ENCODE measurements around the gene PLEKHG4.

PLEKHG4 gene

GRCh38 chr16:67247192-67248072, 31.9 kb upstream of the PLEKHG4 start, which contains the start of gene FHOD1:
Gene FHOD1 (minus strand): TSS chr16:67247481. CDS start chr16:67247410, 71 bp downstream.
- no peak for TF ChIP-seq ZNF274 (IDR thresholded peaks at IDR 0.05; ENCODE audit: low read depth, low read length)
- TF ChIP-seq YY1 (IDR thresholded peaks at IDR 0.05; ENCODE audit: insufficient read depth, insufficient read length): no peak
- no peak for TF ChIP-seq SUZ12 (IDR thresholded peaks at IDR 0.05; ENCODE audit: extremely low read depth, insufficient read depth, insufficient read length)
- H3K36me3 ChIP-seq (ENCODE audit: insufficient read depth, insufficient read length, low read length): peaks cover under 1% of the 10 kb centered on the region

GRCh38 chr16:67248073-67248400, 31.3 kb upstream of the PLEKHG4 start:
- Histone ChIP-seq H3K9ac (ENCODE audit: insufficient read length, low read depth) (peak overlapping the region; percentile 82), H3K4me1 (ENCODE audit: insufficient read depth, insufficient read length) (peaks cover 35% of the 10 kb centered on the region), H3K27me3 (ENCODE audit: insufficient read depth, insufficient read length) (peaks cover 36% of the 10 kb centered on the region), H3K36me3 (ENCODE audit: insufficient read depth, insufficient read length, low read length) (peaks cover 3% of the 10 kb centered on the region), H3K4me3 (ENCODE audit: insufficient read length, low read depth) (peak overlapping the region; percentile 68), H3K9me3 (ENCODE audit: insufficient read depth, low read length) (no peaks in the 10 kb centered on the region)
- DNase-seq (ENCODE audit: low read depth, low spot score): no peak
- TF ChIP-seq ZNF274 (IDR thresholded peaks at IDR 0.05; ENCODE audit: low read depth, low read length) (no peak), SUZ12 (IDR thresholded peaks at IDR 0.05; ENCODE audit: extremely low read depth, insufficient read depth, insufficient read length) (no peak), YY1 (IDR thresholded peaks at IDR 0.05; ENCODE audit: insufficient read depth, insufficient read length) (no peak)

More at GRCh38 chr16:67247192-67248072, 31.9 kb upstream of the PLEKHG4 start, which contains the start of gene FHOD1:
- Histone ChIP-seq H3K4me1 (ENCODE audit: insufficient read depth, insufficient read length) (peaks cover 35% of the 10 kb centered on the region), H3K9ac (ENCODE audit: insufficient read length, low read depth) (peak within 1 kb of the TSS; percentile 90), H3K27me3 (ENCODE audit: insufficient read depth, insufficient read length) (peaks cover 36% of the 10 kb centered on the region), H3K4me3 (ENCODE audit: insufficient read length, low read depth) (peak within 1 kb of the TSS; percentile 86), H3K9me3 (ENCODE audit: insufficient read depth, low read length) (no peaks in the 10 kb centered on the region)
- DNase-seq (ENCODE audit: low read depth, low spot score): peak; percentile 91

- no peak for TF ChIP-seq YY1 (IDR thresholded peaks at IDR 0.05; ENCODE audit: insufficient read depth, insufficient read length)
- TF ChIP-seq SUZ12 (IDR thresholded peaks at IDR 0.05; ENCODE audit: extremely low read depth, insufficient read depth, insufficient read length): no peak
- no peak for TF ChIP-seq ZNF274 (IDR thresholded peaks at IDR 0.05; ENCODE audit: low read depth, low read length)
- DNase-seq (ENCODE audit: low read depth, low spot score): no peak
- Histone ChIP-seq H3K9me3 (ENCODE audit: insufficient read depth, low read length) (no peaks in the 10 kb centered on the region), H3K27me3 (ENCODE audit: insufficient read depth, insufficient read length) (peaks cover 36% of the 10 kb centered on the region), H3K36me3 (ENCODE audit: insufficient read depth, insufficient read length, low read length) (peaks cover 3% of the 10 kb centered on the region), H3K4me3 (ENCODE audit: insufficient read length, low read depth) (peak within 1 kb of the TSS; percentile 68), H3K9ac (ENCODE audit: insufficient read length, low read depth) (peak within 1 kb of the TSS; percentile 82), H3K4me1 (ENCODE audit: insufficient read depth, insufficient read length) (peaks cover 34% of the 10 kb centered on the region)
These were observed 30.7 kb upstream of the PLEKHG4 start, which contains the start of gene SLC9A5 for GRCh38 chr16:67248401-67249177. Gene SLC9A5 (plus strand): TSS chr16:67248979. CDS start chr16:67249015, 36 bp downstream.

DNA sequence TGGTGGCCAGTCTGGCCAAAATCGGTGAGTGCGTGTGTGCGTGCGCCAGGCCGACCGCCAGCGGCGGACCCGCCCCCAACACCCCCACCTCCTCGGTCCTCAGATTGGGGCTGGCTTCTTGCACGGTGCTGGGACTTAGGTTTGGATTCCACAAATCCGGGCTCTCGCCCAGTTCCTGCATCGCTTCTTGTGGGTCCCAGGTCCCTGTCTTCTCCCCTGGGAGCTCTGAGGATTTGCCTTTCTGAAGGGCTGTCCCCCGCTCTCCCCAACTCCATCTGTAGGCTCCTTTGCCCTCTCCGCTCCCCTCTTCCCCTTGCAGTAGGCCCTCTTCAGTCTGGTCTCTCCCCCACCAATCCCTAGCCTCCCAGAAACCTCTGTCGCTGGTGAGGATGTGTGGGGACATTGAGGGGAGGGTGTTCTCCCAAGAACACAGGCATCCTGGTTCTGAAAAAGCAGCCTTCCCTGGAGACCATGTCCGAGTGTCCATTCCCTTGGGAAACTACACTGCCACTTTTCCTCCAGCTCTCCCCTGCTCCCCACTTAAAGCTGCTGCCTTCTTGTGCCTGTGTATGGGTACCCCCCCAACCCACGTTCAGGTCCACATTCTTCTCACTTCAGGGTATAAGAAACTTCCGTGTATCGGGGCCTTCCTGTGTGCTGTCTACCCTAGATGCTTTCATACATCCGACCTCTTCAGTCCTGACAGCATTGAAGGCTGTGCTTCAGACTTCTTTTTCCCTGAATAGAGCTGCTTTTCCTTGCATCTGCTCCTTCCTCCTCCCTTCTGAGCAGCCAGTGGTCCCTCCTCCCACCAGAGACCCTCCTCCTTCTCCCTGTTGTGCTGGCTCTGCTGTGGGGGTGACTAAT, 29.9 kb upstream of the PLEKHG4 start:
- Histone ChIP-seq H3K9ac (ENCODE audit: insufficient read length, low read depth) (peak overlapping the region; percentile 82), H3K27me3 (ENCODE audit: insufficient read depth, insufficient read length) (peaks cover 36% of the 10 kb centered on the region), H3K9me3 (ENCODE audit: insufficient read depth, low read length) (no peaks in the 10 kb centered on the region), H3K4me1 (ENCODE audit: insufficient read depth, insufficient read length) (peaks cover 27% of the 10 kb centered on the region), H3K4me3 (ENCODE audit: insufficient read length, low read depth) (peak overlapping the region; percentile 68), H3K36me3 (ENCODE audit: insufficient read depth, insufficient read length, low read length) (peaks cover 3% of the 10 kb centered on the region)
- no peak for TF ChIP-seq SUZ12 (IDR thresholded peaks at IDR 0.05; ENCODE audit: extremely low read depth, insufficient read depth, insufficient read length)
- no peak for TF ChIP-seq ZNF274 (IDR thresholded peaks at IDR 0.05; ENCODE audit: low read depth, low read length)
- no peak for TF ChIP-seq YY1 (IDR thresholded peaks at IDR 0.05; ENCODE audit: insufficient read depth, insufficient read length)
- DNase-seq (ENCODE audit: low read depth, low spot score): no peak

DNA sequence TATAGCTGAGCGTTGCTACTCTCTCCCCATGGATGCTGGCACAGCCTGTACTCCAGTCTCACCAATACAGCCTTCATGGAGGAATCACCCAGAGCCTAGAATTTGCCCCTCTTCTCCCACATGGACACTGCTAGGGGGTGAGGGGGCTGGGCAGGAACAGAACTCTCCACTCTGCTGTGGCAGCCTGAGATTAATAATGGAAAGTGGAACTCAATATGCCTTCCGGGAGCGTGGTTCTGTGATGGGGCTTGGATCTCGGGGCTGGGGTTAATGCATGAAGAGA, 29.3 kb upstream of the PLEKHG4 start:
- H3K9ac ChIP-seq (ENCODE audit: insufficient read length, low read depth): peak overlapping the region; percentile 82
- peaks cover 21% of the 10 kb centered on the region for H3K4me1 ChIP-seq (ENCODE audit: insufficient read depth, insufficient read length)
- no peak for TF ChIP-seq YY1 (IDR thresholded peaks at IDR 0.05; ENCODE audit: insufficient read depth, insufficient read length)
- no peak for TF ChIP-seq ZNF274 (IDR thresholded peaks at IDR 0.05; ENCODE audit: low read depth, low read length)
- TF ChIP-seq SUZ12 (IDR thresholded peaks at IDR 0.05; ENCODE audit: extremely low read depth, insufficient read depth, insufficient read length): no peak
- DNase-seq (ENCODE audit: low read depth, low spot score): no peak
- H3K9me3 ChIP-seq (ENCODE audit: insufficient read depth, low read length): no peaks in the 10 kb centered on the region
- peaks cover 3% of the 10 kb centered on the region for H3K36me3 ChIP-seq (ENCODE audit: insufficient read depth, insufficient read length, low read length)
- peaks cover 36% of the 10 kb centered on the region for H3K27me3 ChIP-seq (ENCODE audit: insufficient read depth, insufficient read length)
- peak overlapping the region; percentile 6 for H3K4me3 ChIP-seq (ENCODE audit: insufficient read length, low read depth)

GRCh38 chr16:67252609-67253497, 26.5 kb upstream of the PLEKHG4 start:
- Histone ChIP-seq H3K27me3 (ENCODE audit: insufficient read depth, insufficient read length) (peaks cover 33% of the 10 kb centered on the region), H3K4me1 (ENCODE audit: insufficient read depth, insufficient read length) (peaks cover 14% of the 10 kb centered on the region), H3K36me3 (ENCODE audit: insufficient read depth, insufficient read length, low read length) (peaks cover 3% of the 10 kb centered on the region), H3K9me3 (ENCODE audit: insufficient read depth, low read length) (no peaks in the 10 kb centered on the region), H3K4me3 (ENCODE audit: insufficient read length, low read depth) (no peak overlapping the region), H3K9ac (ENCODE audit: insufficient read length, low read depth) (no peak overlapping the region)
- TF ChIP-seq SUZ12 (IDR thresholded peaks at IDR 0.05; ENCODE audit: extremely low read depth, insufficient read depth, insufficient read length) (no peak), ZNF274 (IDR thresholded peaks at IDR 0.05; ENCODE audit: low read depth, low read length) (no peak), YY1 (IDR thresholded peaks at IDR 0.05; ENCODE audit: insufficient read depth, insufficient read length) (no peak)
- DNase-seq (ENCODE audit: low read depth, low spot score): no peak

All from NT2/D1 (cell line).